Uterus (tissue), 4 donors: ENCODE data around the gene RICTOR. TPM values are rescaled to one million over a fixed set of nuclear protein-coding genes. Genes with fewer than 3 reads are reported as not detected.

ENCODE experiments used
- DNase-seq, 2 donors: peaks; one replicate each; pipeline ENCODE4 v3.0.0-alpha.2; 2019 to 2020
- H3K27ac ChIP-seq, 2 donors: fragments of 200-600 bp; sonication (generic); 1 replicate in 1 of 2; 2 replicates in 1 of 2; pipeline ENCODE4 v1.5.1; 2016 to 2018
- H3K27me3 ChIP-seq, 2 donors: fragments of 200-600 bp; sonication (generic); one replicate each; pipeline ENCODE4 v1.5.1; 2018 to 2019; ENCODE audit warnings: control low read depth in 1 of 2
- H3K36me3 ChIP-seq, 2 donors: fragments of 200-600 bp; sonication (generic); one replicate each; pipeline ENCODE4 v1.5.1; 2019; ENCODE audit warnings: control low read depth in 1 of 2
- H3K4me1 ChIP-seq, 2 donors: fragments of 200-600 bp; sonication (generic); one replicate each; pipeline ENCODE4 v1.5.1; 2018 to 2019; ENCODE audit warnings: control low read depth in 1 of 2
- H3K4me3 ChIP-seq, 2 donors: fragments of 200-600 bp; sonication (generic); 1 replicate in 1 of 2; 2 replicates in 1 of 2; pipeline ENCODE4 v1.5.1; 2018 to 2019; ENCODE audit warnings: mild to moderate bottlenecking in 1 of 2
- H3K9me3 ChIP-seq, 2 donors: fragments of 200-600 bp; sonication (generic); one replicate each; pipeline ENCODE4 v1.5.1; 2019; ENCODE audit warnings: control low read depth in 1 of 2
- POLR2A ChIP-seq, 2 donors: fragments of 450-650 bp; IDR thresholded peaks; one replicate each; pipeline ENCODE4 v1.6.1; 2016; ENCODE audit warnings: antibody characterized with exemption in 2 of 2, mild to moderate bottlenecking in 1 of 2, moderate library complexity in 1 of 2
- intact Hi-C: fragments of 100-400 bp; cut with DNase I; formaldehyde crosslinking; loops from one replicate; pipeline ENCODE4 v1.15.1; 2023; ENCODE audit warnings: low total_unique reads
- total RNA-seq, 4 donors: library from RNA; depleted of rRNA in 3 of 4; stranded (reverse); fragments of >200 nt in 3 of 4; gene quantifications; one replicate each; pipeline versions ENCODE4 v1.1.0 to v1.2.4, GENCODE V29; 2014 to 2023
- TF ChIP-seq, protein P1 (sequence below), 4 experiments: fragments of 200-600 bp in 2 of 4; fragments of 450-650 bp in 2 of 4; sonication (generic) in 2 of 4; IDR thresholded peaks; one replicate each; pipeline ENCODE4 v1.5.1; 2016 to 2019; ENCODE audit warnings: antibody characterized with exemption in 4 of 4, mild to moderate bottlenecking in 2 of 4, moderate library complexity in 1 of 4
- donor health status: DM: yes; HTN: yes; CAD: no.

The RICTOR gene, protein sequence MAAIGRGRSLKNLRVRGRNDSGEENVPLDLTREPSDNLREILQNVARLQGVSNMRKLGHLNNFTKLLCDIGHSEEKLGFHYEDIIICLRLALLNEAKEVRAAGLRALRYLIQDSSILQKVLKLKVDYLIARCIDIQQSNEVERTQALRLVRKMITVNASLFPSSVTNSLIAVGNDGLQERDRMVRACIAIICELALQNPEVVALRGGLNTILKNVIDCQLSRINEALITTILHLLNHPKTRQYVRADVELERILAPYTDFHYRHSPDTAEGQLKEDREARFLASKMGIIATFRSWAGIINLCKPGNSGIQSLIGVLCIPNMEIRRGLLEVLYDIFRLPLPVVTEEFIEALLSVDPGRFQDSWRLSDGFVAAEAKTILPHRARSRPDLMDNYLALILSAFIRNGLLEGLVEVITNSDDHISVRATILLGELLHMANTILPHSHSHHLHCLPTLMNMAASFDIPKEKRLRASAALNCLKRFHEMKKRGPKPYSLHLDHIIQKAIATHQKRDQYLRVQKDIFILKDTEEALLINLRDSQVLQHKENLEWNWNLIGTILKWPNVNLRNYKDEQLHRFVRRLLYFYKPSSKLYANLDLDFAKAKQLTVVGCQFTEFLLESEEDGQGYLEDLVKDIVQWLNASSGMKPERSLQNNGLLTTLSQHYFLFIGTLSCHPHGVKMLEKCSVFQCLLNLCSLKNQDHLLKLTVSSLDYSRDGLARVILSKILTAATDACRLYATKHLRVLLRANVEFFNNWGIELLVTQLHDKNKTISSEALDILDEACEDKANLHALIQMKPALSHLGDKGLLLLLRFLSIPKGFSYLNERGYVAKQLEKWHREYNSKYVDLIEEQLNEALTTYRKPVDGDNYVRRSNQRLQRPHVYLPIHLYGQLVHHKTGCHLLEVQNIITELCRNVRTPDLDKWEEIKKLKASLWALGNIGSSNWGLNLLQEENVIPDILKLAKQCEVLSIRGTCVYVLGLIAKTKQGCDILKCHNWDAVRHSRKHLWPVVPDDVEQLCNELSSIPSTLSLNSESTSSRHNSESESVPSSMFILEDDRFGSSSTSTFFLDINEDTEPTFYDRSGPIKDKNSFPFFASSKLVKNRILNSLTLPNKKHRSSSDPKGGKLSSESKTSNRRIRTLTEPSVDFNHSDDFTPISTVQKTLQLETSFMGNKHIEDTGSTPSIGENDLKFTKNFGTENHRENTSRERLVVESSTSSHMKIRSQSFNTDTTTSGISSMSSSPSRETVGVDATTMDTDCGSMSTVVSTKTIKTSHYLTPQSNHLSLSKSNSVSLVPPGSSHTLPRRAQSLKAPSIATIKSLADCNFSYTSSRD (N-terminal part only)
- 10 to 100 TPM; 50.6 to 79.4 (median 70.6) TPM for total RNA-seq

DNA sequence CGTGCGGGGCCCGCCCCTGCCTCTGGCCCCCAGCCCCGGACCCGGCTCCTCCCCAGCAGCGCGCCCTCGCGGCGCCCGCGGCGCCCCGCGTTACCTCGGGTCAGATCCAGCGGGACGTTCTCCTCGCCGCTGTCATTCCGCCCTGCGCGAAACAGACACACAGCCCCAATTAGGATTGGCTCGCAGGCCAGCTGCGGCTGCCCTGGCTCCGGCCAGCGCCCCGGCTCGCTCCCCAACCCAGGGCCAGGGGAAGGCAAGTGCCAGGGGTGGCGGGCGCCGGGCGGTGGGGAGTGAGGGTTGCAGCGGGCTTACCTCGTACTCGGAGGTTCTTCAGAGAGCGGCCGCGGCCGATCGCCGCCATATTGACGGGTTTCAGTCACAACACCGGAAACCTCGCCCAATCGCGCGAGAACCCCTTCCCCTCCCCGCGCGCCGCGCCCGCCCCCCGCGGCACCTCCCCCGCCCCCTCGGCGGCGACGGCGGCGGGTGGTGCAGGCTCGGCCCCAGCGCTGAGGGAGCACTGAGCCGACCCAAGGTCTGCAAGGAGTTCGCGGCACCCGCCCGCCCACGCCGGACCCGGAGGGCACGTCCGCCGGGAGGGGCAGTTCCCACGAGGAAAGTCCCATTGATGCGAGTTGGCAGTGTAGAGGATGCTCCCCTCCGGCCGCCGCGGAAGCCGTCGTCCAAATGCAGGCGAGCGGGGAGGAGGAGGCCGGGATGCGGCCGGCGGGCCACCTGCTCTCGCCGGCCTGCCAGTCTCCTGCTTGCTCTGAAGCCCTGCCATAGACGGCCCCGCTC is at the start of gene RICTOR:
RICTOR (minus strand) TSS at position 383 of the 798 bp plus-strand sequence; CDS start at position 361, 22 bp downstream.
- Histone ChIP-seq H3K27ac (peak within 1 kb of the TSS; percentile 99), H3K9me3 (no peaks in the 10 kb centered on the region), H3K27me3 (no peaks in the 10 kb centered on the region), H3K4me1 (peaks cover 7 to 10% of the 10 kb centered on the region in 2 donors), H3K36me3 (no peaks in the 10 kb centered on the region), H3K4me3 (peak within 1 kb of the TSS; percentile 85 to 96)
- DNase-seq, result peak; percentile 89 to 92
- intact Hi-C loops, result no loop called here
- TF ChIP-seq, protein P1, sequence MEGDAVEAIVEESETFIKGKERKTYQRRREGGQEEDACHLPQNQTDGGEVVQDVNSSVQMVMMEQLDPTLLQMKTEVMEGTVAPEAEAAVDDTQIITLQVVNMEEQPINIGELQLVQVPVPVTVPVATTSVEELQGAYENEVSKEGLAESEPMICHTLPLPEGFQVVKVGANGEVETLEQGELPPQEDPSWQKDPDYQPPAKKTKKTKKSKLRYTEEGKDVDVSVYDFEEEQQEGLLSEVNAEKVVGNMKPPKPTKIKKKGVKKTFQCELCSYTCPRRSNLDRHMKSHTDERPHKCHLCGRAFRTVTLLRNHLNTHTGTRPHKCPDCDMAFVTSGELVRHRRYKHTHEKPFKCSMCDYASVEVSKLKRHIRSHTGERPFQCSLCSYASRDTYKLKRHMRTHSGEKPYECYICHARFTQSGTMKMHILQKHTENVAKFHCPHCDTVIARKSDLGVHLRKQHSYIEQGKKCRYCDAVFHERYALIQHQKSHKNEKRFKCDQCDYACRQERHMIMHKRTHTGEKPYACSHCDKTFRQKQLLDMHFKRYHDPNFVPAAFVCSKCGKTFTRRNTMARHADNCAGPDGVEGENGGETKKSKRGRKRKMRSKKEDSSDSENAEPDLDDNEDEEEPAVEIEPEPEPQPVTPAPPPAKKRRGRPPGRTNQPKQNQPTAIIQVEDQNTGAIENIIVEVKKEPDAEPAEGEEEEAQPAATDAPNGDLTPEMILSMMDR (IDR thresholded peaks at IDR 0.05), result no peak
- peak; percentile 67 to 83 for TF ChIP-seq POLR2A (IDR thresholded peaks at IDR 0.05)

DNA sequence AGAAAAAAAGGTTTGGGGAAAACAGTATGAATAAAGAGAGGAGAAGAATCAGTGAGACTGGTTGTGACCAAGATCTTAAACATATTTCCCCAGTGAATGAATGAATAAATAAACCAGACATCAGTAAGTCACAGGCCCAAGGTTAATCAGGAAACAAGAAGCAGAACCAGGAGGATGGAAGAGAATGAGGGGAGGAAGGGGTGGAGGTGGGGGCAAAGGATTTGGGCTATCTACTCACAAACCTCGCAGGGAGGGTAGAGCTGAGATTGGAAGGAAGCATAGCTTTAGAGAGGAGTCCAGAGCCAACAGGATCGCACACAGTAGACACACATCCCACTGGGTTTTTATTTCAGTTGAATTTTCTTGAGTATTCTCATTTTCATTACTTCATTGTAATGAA is 47.7 kb upstream of the RICTOR start:
- Histone ChIP-seq H3K9me3 (no peaks in the 10 kb centered on the region), H3K4me1 (no peaks in the 10 kb centered on the region), H3K27me3 (no peaks in the 10 kb centered on the region), H3K27ac (no peak overlapping the region), H3K36me3 (no peaks in the 10 kb centered on the region), H3K4me3 (no peak overlapping the region)
- intact Hi-C loops, result no loop called here
- no peak for DNase-seq
- TF ChIP-seq, protein P1 (IDR thresholded peaks at IDR 0.05), result no peak
- no peak for TF ChIP-seq POLR2A (IDR thresholded peaks at IDR 0.05)

DNA sequence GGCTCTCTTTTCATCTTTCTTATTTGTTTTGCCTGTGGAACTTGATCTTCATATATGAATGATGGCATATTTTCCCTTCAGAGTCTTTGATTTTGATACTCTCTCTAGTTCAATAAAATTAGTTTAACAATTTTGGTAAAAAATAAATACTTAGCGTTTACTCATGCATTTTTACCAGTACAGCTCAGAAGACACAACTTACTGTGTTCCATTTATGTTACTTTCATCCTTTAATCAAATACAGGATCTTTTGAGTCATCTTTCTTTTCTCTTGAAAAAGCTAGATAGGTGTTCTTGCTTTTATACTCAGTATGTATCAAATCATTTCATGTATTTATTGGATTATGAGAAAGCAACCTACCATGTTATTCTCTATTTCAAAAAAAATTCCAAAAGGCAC is 47.1 kb upstream of the RICTOR start:
- intact Hi-C loops, result no loop called here

DNA sequence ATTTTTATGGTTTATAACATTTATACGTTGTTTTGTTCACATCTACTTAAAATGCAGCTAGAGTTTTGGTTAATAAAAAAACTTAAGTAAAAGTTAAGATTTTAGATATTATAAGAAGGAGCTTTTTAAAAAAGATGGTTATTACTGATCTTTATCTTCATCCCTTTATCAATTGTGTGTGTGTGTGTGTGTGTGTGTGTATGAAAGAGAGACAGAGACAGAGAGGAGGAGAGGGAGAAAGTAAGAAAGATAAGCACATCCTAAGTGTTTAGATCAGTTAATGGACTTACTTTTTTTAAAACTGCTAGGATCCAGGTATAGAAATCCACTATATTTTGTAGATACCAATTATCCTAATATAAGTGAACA is 45.8 kb upstream of the RICTOR start:
- no peak overlapping the region for H3K4me3 ChIP-seq
- DNase-seq, result no peak
- H3K36me3 ChIP-seq, result no peaks in the 10 kb centered on the region
- H3K4me1 ChIP-seq, result no peaks in the 10 kb centered on the region
- H3K27ac ChIP-seq, result no peak overlapping the region
- H3K9me3 ChIP-seq, result no peaks in the 10 kb centered on the region
- no peak for TF ChIP-seq POLR2A (IDR thresholded peaks at IDR 0.05)
- TF ChIP-seq, protein P1 (IDR thresholded peaks at IDR 0.05), result no peak
- intact Hi-C loops, result no loop called here
- H3K27me3 ChIP-seq, result no peaks in the 10 kb centered on the region

More for the DNA sequence above, 47.1 kb upstream of the RICTOR start:
- no peak for TF ChIP-seq POLR2A (IDR thresholded peaks at IDR 0.05)
- TF ChIP-seq, protein P1 (IDR thresholded peaks at IDR 0.05), result no peak
- Histone ChIP-seq H3K4me1 (no peaks in the 10 kb centered on the region), H3K4me3 (no peak overlapping the region), H3K9me3 (no peaks in the 10 kb centered on the region), H3K36me3 (no peaks in the 10 kb centered on the region), H3K27me3 (no peaks in the 10 kb centered on the region), H3K27ac (no peak overlapping the region)
- DNase-seq, result no peak
